ENCODE data around the gene TRIO.

The TRIO gene

DNA sequence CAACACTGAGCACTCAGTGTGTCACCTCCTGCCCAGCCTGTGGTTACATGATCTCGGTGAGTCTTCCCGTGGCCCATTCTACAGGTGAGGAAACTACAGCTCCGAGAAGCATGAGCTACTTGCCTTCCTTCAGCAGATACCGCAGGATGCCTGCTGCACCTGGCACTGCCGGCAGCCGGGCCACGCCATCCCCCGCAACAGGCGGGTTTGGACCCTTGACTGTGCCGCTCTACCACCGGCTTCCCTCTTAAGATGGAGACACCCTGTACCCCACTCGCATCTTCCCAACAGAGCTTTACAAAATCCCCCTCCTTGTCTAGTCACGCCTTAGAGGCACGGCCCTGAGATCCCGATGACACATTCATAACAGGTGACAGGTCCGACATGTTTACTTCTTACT is 363.5 kb downstream of the TRIO start (continued):
- TF ChIP-seq ZNF302 (tag by site-specific recombination; IDR thresholded peaks at IDR 0.05; ENCODE audit: low read depth) (no peak), ZNF341 (tag by site-specific recombination; IDR thresholded peaks at IDR 0.05; ENCODE audit: low read depth) (no peak), ZNF510 (tag by site-specific recombination; IDR thresholded peaks at IDR 0.05; ENCODE audit: insufficient replicate concordance) (no peak)
- TF ChIP-seq, protein P1, sequence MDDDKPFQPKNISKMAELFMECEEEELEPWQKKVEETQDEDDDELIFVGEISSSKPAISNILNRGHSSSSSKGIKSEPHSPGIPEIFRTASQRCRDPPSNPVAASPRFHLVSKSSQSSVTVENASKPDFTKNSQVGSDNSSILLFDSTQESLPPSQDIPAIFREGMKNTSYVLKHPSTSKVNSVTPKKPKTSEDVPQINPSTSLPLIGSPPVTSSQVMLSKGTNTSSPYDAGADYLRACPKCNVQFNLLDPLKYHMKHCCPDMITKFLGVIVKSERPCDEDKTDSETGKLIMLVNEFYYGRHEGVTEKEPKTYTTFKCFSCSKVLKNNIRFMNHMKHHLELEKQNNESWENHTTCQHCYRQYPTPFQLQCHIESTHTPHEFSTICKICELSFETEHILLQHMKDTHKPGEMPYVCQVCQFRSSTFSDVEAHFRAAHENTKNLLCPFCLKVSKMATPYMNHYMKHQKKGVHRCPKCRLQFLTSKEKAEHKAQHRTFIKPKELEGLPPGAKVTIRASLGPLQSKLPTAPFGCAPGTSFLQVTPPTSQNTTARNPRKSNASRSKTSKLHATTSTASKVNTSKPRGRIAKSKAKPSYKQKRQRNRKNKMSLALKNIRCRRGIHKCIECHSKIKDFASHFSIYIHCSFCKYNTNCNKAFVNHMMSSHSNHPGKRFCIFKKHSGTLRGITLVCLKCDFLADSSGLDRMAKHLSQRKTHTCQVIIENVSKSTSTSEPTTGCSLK (tag by site-specific recombination; IDR thresholded peaks at IDR 0.05) = no peak

DNA sequence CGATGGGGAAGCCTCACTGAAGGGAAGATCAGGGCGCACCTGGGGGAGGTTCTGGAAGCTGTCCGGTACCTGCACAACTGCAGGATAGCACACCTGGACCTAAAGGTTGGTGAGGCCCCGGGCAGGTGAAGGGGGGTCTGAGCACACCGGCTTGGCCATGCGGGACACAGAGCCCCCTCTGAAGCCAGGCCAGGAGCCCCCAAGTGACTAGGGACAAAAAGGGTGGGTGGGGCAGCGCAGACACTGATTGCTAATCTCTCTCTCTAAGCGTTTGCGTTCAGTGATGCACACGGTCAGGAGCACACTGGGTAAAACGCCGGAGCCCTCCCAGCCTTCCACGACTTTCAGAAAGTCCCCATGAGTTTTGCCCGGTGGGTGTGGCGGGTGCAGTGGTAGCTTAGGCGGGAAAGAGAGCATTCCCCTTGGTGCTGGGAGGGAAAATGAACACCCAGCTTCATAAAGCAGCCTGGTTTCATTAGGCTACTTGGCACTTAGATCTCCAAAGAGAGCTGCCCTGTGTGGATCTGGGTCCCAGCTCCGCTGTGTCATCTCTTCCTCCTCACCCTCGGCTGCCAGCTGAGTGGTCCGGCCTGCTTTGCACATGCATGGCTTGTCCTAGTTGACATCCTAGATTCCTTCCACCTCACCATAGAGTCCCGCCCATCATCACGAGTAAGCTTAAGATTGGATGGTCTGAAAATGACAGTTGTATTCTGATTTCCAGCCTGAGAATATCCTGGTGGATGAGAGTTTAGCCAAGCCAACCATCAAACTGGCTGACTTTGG is 364.2 kb downstream of the TRIO start:
- no peak overlapping the region for H3K4me3 ChIP-seq (ENCODE audit: low read depth, low read length)
- H3K36me3 ChIP-seq (ENCODE audit: control insufficient read depth in 2 of 2, insufficient read depth in 1 of 2, low read length in 2 of 2) = peaks cover 4 to 59% of the 10 kb centered on the region in 2 experiments; a peak in 2 of 3 replicates
- H3K4me1 ChIP-seq (ENCODE audit: control insufficient read depth, insufficient read depth, low read length) = no peaks in the 10 kb centered on the region
- ChIA-PET POLR2A (interaction anchor here (1.1 kb wide), 1 partner anchor 9 kb away, joined by 3 read pairs; no protein-coding TSS in a partner anchor), CTCF (interaction anchor here (0.6 kb wide), 2 partner anchors 14 to 530 kb away, joined by 3 read pairs; no protein-coding TSS in a partner anchor)
- no peaks in the 10 kb centered on the region for H3K9me3 ChIP-seq (ENCODE audit: control insufficient read depth, insufficient read depth, low read depth, low read length)
- TF ChIP-seq, protein P2, sequence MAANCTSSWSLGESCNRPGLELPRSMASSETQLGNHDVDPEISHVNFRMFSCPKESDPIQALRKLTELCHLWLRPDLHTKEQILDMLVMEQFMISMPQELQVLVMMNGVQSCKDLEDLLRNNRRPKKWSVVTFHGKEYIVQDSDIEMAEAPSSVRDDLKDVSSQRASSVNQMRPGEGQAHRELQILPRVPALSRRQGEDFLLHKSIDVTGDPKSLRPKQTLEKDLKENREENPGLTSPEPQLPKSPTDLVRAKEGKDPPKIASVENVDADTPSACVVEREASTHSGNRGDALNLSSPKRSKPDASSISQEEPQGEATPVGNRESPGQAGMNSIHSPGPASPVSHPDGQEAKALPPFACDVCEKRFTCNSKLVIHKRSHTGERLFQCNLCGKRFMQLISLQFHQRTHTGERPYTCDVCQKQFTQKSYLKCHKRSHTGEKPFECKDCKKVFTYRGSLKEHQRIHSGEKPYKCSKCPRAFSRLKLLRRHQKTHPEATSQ (tag by site-specific recombination; IDR thresholded peaks at IDR 0.05) = no peak
- no peak for TF ChIP-seq ZNF830 (tag by site-specific recombination; IDR thresholded peaks at IDR 0.05; ENCODE audit: low read depth)
- TF ChIP-seq YY2 (tag by site-specific recombination; IDR thresholded peaks at IDR 0.05) = no peak
- no peak for TF ChIP-seq ZNF184 (tag by site-specific recombination; IDR thresholded peaks at IDR 0.05)
- TF ChIP-seq ZNF2 (tag by site-specific recombination; IDR thresholded peaks at IDR 0.05) = no peak
- TF ChIP-seq, protein P3, sequence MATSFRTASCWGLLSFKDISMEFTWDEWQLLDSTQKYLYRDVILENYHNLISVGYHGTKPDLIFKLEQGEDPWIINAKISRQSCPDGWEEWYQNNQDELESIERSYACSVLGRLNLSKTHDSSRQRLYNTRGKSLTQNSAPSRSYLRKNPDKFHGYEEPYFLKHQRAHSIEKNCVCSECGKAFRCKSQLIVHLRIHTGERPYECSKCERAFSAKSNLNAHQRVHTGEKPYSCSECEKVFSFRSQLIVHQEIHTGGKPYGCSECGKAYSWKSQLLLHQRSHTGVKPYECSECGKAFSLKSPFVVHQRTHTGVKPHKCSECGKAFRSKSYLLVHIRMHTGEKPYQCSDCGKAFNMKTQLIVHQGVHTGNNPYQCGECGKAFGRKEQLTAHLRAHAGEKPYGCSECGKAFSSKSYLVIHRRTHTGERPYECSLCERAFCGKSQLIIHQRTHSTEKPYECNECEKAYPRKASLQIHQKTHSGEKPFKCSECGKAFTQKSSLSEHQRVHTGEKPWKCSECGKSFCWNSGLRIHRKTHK (tag by site-specific recombination; IDR thresholded peaks at IDR 0.05) = no peak
- TF ChIP-seq ZNF791 (tag by site-specific recombination; IDR thresholded peaks at IDR 0.05) = no peak
- no peak for TF ChIP-seq ZNF548 (tag by site-specific recombination; IDR thresholded peaks at IDR 0.05)
- TF ChIP-seq, protein P4, sequence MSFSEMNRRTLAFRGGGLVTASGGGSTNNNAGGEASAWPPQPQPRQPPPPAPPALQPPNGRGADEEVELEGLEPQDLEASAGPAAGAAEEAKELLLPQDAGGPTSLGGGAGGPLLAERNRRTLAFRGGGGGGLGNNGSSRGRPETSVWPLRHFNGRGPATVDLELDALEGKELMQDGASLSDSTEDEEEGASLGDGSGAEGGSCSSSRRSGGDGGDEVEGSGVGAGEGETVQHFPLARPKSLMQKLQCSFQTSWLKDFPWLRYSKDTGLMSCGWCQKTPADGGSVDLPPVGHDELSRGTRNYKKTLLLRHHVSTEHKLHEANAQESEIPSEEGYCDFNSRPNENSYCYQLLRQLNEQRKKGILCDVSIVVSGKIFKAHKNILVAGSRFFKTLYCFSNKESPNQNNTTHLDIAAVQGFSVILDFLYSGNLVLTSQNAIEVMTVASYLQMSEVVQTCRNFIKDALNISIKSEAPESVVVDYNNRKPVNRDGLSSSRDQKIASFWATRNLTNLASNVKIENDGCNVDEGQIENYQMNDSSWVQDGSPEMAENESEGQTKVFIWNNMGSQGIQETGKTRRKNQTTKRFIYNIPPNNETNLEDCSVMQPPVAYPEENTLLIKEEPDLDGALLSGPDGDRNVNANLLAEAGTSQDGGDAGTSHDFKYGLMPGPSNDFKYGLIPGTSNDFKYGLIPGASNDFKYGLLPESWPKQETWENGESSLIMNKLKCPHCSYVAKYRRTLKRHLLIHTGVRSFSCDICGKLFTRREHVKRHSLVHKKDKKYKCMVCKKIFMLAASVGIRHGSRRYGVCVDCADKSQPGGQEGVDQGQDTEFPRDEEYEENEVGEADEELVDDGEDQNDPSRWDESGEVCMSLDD (tag by site-specific recombination; IDR thresholded peaks at IDR 0.05) = no peak
- no peak for TF ChIP-seq ZBTB1 (tag by site-specific recombination; IDR thresholded peaks at IDR 0.05)
- no peak for TF ChIP-seq SP2 (tag by site-specific recombination; IDR thresholded peaks at IDR 0.05)
- no peak for TF ChIP-seq ZNF302 (tag by site-specific recombination; IDR thresholded peaks at IDR 0.05; ENCODE audit: low read depth)
- H3K27ac ChIP-seq (ENCODE audit: extremely low read depth, low read depth, low read length) = no peak overlapping the region
